ENCODE measurements around the gene AFG1L.

The AFG1L gene

DNA sequence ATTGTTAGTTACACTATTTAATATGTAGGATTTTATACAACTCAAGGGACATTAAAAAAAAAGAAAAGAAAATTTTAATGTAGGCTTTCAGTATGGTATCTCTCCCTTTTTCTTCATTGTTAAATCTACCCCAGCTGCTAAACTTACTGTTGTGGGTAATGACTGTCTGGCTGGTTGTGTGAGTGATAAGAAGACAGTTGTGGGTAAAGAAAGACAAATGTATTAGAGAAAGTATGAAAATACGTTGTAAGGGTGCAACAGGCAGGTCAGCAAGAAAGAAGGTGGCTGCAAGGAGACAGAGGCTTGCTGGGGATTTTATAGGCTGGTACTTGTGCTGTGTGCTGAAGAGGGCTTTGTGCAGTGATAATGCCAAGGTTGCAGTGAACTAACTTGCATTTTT lies 174.5 kb downstream of the AFG1L start:
- H3K9me3 ChIP-seq (ENCODE audit: control insufficient read depth, insufficient read depth, low read length) = no peaks in the 10 kb centered on the region
- H3K27me3 ChIP-seq (ENCODE audit: control insufficient read depth, insufficient read depth, low read length) = no peaks in the 10 kb centered on the region
- no peak overlapping the region for H3K4me3 ChIP-seq (ENCODE audit: low read depth, low read length)
- H3K9ac ChIP-seq (ENCODE audit: low read depth, low read length) = no peak overlapping the region
- peaks cover 3% of the 10 kb centered on the region for H3K4me1 ChIP-seq (ENCODE audit: control insufficient read depth, insufficient read depth, low read length)
- H3K36me3 ChIP-seq (ENCODE audit: control insufficient read depth, insufficient read depth, low read length) = no peaks in the 10 kb centered on the region

DNA sequence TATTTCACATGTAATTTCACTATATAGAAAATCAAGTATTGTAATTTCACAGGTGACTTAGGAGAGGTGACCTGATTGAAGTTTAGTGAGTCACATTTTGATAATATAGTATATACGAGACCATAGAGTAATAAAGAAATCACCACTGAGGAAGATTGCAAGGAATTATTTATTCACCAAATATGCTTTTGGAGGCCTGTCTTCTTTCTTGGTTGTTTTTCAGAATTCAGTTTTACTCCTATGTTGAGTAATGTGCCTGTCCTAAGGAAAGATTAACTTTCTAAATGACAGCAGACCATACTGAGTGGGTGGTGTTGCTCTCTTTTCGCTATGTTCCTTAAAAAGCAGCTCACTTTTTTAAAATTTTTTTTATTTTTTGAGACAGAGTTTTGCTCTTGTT lies 178.3 kb downstream of the AFG1L start:
- Histone ChIP-seq H3K4me3 (ENCODE audit: low read depth, low read length) (no peak overlapping the region), H3K9ac (ENCODE audit: low read depth, low read length) (no peak overlapping the region), H3K27me3 (ENCODE audit: control insufficient read depth, insufficient read depth, low read length) (no peaks in the 10 kb centered on the region), H3K36me3 (ENCODE audit: control insufficient read depth, insufficient read depth, low read length) (no peaks in the 10 kb centered on the region), H3K9me3 (ENCODE audit: control insufficient read depth, insufficient read depth, low read length) (no peaks in the 10 kb centered on the region), H3K4me1 (ENCODE audit: control insufficient read depth, insufficient read depth, low read length) (no peaks in the 10 kb centered on the region)

DNA sequence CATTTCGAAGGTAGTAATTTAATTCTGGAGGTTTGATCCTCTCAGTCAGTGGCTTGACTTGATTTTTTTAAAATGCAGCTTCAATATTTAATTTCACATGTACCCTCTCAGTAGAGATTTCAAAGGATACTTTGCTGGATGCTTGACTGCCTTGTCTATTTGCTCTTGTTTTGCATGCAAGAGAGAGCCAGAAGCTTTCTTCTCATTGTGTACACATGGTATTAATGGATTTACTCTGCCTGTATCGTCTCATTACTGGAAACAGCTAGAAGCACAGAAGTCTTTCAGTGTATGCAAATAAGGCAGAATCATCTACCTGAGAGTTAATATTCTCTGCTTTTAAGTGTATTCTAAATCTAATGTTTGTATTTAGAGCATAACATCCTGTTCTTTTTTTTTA lies 181.5 kb downstream of the AFG1L start:
- H3K9me3 ChIP-seq (ENCODE audit: control insufficient read depth, insufficient read depth, low read length) = no peaks in the 10 kb centered on the region
- no peaks in the 10 kb centered on the region for H3K4me1 ChIP-seq (ENCODE audit: control insufficient read depth, insufficient read depth, low read length)
- H3K27me3 ChIP-seq (ENCODE audit: control insufficient read depth, insufficient read depth, low read length) = no peaks in the 10 kb centered on the region
- H3K36me3 ChIP-seq (ENCODE audit: control insufficient read depth, insufficient read depth, low read length) = no peaks in the 10 kb centered on the region
- no peak overlapping the region for H3K4me3 ChIP-seq (ENCODE audit: low read depth, low read length)
- H3K9ac ChIP-seq (ENCODE audit: low read depth, low read length) = no peak overlapping the region

DNA sequence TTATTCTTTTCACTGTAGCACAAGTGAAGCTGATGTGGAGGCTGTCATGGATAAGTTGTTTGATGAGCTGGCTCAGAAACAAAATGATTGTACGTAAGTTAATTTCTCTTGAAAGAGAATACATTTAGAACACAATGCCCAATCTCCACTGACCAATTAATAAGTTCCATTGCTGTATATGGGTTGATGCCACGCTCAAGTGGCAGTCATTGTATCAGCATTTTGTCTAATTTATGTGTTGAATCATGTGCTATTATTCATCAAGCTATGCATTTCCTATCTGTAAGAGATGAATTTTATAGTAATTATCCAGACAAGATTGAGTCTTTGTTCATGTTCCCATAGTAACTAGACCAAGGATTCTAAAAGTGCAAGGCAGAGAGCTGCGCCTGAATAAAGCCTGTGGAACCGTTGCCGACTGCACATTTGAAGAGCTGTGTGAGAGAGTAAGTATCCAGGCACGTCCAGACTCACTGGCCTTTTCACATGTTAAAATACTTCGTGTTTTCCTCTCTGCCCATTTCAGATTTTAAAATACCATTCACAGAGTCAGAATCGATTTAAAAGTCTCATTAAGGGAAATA lies 182.1 kb downstream of the AFG1L start:
- H3K4me1 ChIP-seq (ENCODE audit: control insufficient read depth, insufficient read depth, low read length) = no peaks in the 10 kb centered on the region
- H3K27me3 ChIP-seq (ENCODE audit: control insufficient read depth, insufficient read depth, low read length) = no peaks in the 10 kb centered on the region
- no peak overlapping the region for H3K9ac ChIP-seq (ENCODE audit: low read depth, low read length)
- no peak overlapping the region for H3K4me3 ChIP-seq (ENCODE audit: low read depth, low read length)
- no peaks in the 10 kb centered on the region for H3K36me3 ChIP-seq (ENCODE audit: control insufficient read depth, insufficient read depth, low read length)
- no peaks in the 10 kb centered on the region for H3K9me3 ChIP-seq (ENCODE audit: control insufficient read depth, insufficient read depth, low read length)

DNA sequence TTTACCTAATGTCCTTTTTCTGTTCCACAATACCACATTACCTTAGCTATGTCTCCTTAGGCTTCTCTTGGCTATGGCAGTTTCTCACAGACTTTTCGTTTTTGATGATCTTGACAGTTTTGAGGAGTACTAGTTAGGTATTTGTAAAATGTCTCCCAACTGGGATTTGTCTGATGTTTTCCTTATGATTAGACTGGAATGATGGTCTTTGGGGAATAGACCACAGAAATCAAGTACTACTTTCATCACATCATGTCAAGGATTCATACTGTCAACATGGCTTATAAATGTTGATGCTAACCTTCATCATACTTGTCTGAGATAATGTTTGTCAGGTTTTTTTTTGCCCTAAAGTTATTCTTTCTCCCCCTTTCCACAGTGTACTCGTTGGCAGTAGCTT lies 187.7 kb downstream of the AFG1L start:
- Histone ChIP-seq H3K36me3 (ENCODE audit: control insufficient read depth, insufficient read depth, low read length) (no peaks in the 10 kb centered on the region), H3K4me1 (ENCODE audit: control insufficient read depth, insufficient read depth, low read length) (no peaks in the 10 kb centered on the region), H3K9me3 (ENCODE audit: control insufficient read depth, insufficient read depth, low read length) (no peaks in the 10 kb centered on the region), H3K27me3 (ENCODE audit: control insufficient read depth, insufficient read depth, low read length) (no peaks in the 10 kb centered on the region), H3K9ac (ENCODE audit: low read depth, low read length) (no peak overlapping the region), H3K4me3 (ENCODE audit: low read depth, low read length) (no peak overlapping the region)

DNA sequence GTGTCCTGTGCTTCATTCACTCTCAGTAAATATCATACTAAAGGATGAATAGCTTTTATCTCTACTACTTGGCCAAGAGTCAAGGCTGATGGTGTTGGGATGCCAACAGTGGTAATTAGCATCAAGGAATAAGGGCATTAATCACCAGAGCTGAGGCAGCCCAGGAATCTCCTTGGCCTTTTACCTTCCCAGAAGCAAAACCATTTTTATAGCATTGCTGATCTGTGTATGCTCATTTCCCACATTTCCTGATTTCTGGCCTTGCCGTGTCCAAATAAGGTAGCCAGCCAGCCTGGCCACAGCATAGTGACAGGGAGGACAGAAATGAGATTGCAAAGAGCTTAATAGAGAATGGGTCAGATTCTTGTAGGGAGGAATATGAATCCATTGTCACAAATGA lies 189.2 kb downstream of the AFG1L start:
- Histone ChIP-seq H3K9ac (ENCODE audit: low read depth, low read length) (no peak overlapping the region), H3K4me1 (ENCODE audit: control insufficient read depth, insufficient read depth, low read length) (no peaks in the 10 kb centered on the region), H3K27me3 (ENCODE audit: control insufficient read depth, insufficient read depth, low read length) (no peaks in the 10 kb centered on the region), H3K9me3 (ENCODE audit: control insufficient read depth, insufficient read depth, low read length) (no peaks in the 10 kb centered on the region), H3K4me3 (ENCODE audit: low read depth, low read length) (no peak overlapping the region), H3K36me3 (ENCODE audit: control insufficient read depth, insufficient read depth, low read length) (no peaks in the 10 kb centered on the region)

DNA sequence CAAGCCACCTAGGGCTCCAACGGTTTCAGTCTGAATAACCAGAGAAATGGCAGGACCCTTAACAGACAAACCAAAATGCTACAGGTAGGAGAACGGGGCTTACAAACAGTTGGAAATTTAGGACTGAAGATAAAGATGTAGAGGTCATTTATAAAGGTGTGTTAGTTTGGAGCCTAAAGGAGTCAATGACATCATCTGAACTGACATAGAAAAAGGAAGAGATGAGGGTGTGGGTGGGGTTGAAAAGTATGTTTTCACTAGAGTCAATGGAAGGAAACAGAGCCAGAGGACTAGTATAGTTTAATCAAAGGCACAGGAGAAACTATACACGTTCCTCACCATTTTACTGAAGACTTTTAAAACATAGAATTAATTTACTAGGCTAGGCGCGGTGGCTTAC lies 194.8 kb downstream of the AFG1L start:
- Histone ChIP-seq H3K9me3 (ENCODE audit: control insufficient read depth, insufficient read depth, low read length) (no peaks in the 10 kb centered on the region), H3K27me3 (ENCODE audit: control insufficient read depth, insufficient read depth, low read length) (no peaks in the 10 kb centered on the region), H3K4me1 (ENCODE audit: control insufficient read depth, insufficient read depth, low read length) (no peaks in the 10 kb centered on the region), H3K9ac (ENCODE audit: low read depth, low read length) (no peak overlapping the region), H3K4me3 (ENCODE audit: low read depth, low read length) (no peak overlapping the region), H3K36me3 (ENCODE audit: control insufficient read depth, insufficient read depth, low read length) (no peaks in the 10 kb centered on the region)

DNA sequence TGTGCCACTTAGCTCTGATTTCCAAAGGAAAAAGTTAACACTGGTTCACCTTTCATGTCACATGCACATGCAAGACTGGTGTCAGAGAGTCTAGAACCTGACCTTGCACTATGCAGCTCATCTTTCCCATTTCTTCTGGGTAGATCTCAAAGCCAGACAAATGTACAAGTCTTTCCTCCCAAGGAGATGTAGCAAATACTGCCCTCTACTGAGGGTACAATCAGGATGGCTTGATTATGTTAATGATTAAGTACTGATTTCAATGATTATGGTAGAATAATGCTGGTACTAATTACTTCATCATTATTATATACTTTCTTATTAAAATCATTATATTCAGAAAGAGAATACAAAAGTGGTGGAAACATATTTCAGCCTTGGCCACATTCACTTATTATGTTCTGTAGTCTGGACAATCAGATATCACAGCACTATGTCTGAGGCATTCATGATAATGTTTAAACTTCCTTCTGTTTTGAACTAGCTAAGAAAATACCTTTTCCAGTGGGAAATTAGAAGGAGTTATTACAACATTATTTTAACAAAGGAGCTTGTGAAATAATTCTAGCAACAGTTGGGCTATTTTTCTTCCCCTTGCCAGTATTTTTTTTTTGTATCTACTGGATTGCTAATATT lies 197.4 kb downstream of the AFG1L start:
- Histone ChIP-seq H3K9me3 (ENCODE audit: control insufficient read depth, insufficient read depth, low read length) (no peaks in the 10 kb centered on the region), H3K4me3 (ENCODE audit: low read depth, low read length) (no peak overlapping the region), H3K36me3 (ENCODE audit: control insufficient read depth, insufficient read depth, low read length) (no peaks in the 10 kb centered on the region), H3K4me1 (ENCODE audit: control insufficient read depth, insufficient read depth, low read length) (no peaks in the 10 kb centered on the region), H3K9ac (ENCODE audit: low read depth, low read length) (no peak overlapping the region), H3K27me3 (ENCODE audit: control insufficient read depth, insufficient read depth, low read length) (no peaks in the 10 kb centered on the region)

DNA sequence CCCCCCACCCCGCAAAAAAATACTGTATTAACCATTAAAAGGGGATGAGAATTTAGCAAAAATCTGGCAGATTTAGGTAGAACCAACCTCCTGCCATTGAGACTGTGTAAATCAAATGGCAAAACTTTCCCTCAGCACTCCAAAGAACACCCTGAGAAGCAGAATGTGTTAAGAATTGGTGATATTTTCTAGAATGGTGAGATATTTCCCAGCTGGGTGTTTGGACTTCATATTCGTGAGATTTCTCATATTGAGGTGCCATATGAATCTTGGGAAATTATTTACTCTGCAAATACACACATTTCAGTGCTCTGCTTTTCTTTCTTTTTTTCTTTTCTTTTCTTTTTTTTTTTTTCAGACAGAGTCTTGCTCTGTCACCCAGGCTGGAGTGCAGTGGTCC lies 199.6 kb downstream of the AFG1L start:
- Histone ChIP-seq H3K27me3 (ENCODE audit: control insufficient read depth, insufficient read depth, low read length) (no peaks in the 10 kb centered on the region), H3K4me3 (ENCODE audit: low read depth, low read length) (no peak overlapping the region), H3K9me3 (ENCODE audit: control insufficient read depth, insufficient read depth, low read length) (no peaks in the 10 kb centered on the region), H3K4me1 (ENCODE audit: control insufficient read depth, insufficient read depth, low read length) (no peaks in the 10 kb centered on the region), H3K36me3 (ENCODE audit: control insufficient read depth, insufficient read depth, low read length) (no peaks in the 10 kb centered on the region), H3K9ac (ENCODE audit: low read depth, low read length) (no peak overlapping the region)

DNA sequence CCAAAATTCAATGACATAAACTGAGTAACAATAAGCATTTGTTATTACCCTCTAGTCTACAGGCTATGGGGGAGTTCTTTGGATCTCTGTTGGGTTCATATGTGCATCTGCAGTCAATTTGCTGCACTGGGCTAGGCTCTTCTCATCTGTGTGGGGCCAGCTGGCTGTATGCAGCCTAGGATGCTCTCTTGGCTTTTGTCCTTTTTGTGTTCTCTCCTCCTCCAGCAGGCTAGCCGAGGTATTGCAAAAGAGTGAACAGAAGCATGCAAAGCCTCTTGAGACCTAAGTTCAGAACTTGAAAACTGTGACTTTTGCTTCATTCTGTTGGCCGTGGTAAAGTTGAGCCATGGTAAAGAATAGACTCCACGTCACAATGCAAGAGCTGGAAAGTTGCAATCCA lies 203.0 kb downstream of the AFG1L start:
- H3K36me3 ChIP-seq (ENCODE audit: control insufficient read depth, insufficient read depth, low read length) = no peaks in the 10 kb centered on the region

DNA sequence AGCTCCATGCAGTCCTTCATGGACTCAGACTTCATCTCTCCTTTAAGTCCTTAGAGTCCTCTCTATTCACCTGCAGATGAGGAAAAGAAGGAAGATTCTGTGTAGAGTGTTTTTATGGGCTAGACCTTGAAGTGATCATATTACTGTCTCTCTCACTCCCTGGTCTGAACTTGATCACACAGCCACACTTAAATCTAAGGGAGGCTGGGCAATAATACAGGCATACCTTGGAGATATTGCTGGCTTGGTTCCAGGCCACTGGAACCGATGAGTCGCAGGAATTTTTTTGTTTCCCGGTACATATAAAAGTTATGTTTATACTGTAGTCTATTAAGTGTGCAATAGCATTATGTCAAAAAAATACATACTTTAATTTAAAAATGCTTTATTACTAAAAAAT lies 206.7 kb downstream of the AFG1L start:
- Histone ChIP-seq H3K9me3 (ENCODE audit: control insufficient read depth, insufficient read depth, low read length) (no peaks in the 10 kb centered on the region), H3K9ac (ENCODE audit: low read depth, low read length) (no peak overlapping the region), H3K4me1 (ENCODE audit: control insufficient read depth, insufficient read depth, low read length) (no peaks in the 10 kb centered on the region), H3K27me3 (ENCODE audit: control insufficient read depth, insufficient read depth, low read length) (no peaks in the 10 kb centered on the region), H3K4me3 (ENCODE audit: low read depth, low read length) (no peak overlapping the region), H3K36me3 (ENCODE audit: control insufficient read depth, insufficient read depth, low read length) (no peaks in the 10 kb centered on the region)

More for the DNA sequence above, 203.0 kb downstream of the AFG1L start:
- no peaks in the 10 kb centered on the region for H3K4me1 ChIP-seq (ENCODE audit: control insufficient read depth, insufficient read depth, low read length)
- H3K4me3 ChIP-seq (ENCODE audit: low read depth, low read length) = no peak overlapping the region
- no peak overlapping the region for H3K9ac ChIP-seq (ENCODE audit: low read depth, low read length)
- no peaks in the 10 kb centered on the region for H3K9me3 ChIP-seq (ENCODE audit: control insufficient read depth, insufficient read depth, low read length)
- H3K27me3 ChIP-seq (ENCODE audit: control insufficient read depth, insufficient read depth, low read length) = no peaks in the 10 kb centered on the region

DNA sequence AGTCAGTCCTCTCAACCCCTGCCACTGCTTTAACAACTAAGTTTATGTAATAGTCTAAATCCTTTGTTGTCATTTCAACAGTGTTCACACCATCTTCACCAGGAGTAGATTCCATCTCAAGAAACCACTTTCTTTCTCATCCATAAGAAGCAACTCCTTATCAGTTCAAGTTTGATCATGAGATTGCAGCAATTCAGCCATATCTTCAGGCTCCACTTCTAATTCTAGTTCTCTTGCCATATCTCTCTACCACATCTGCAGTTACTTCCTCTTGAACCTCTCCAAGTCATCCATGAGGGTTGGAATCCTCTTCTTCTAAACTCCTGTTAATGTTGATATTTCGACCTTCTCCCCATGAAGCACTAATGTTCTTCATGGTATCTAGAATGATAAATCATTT lies 208.0 kb downstream of the AFG1L start:
- H3K27me3 ChIP-seq (ENCODE audit: control insufficient read depth, insufficient read depth, low read length) = no peaks in the 10 kb centered on the region
- H3K9me3 ChIP-seq (ENCODE audit: control insufficient read depth, insufficient read depth, low read length) = no peaks in the 10 kb centered on the region
- H3K9ac ChIP-seq (ENCODE audit: low read depth, low read length) = no peak overlapping the region
- no peaks in the 10 kb centered on the region for H3K4me1 ChIP-seq (ENCODE audit: control insufficient read depth, insufficient read depth, low read length)
- no peak overlapping the region for H3K4me3 ChIP-seq (ENCODE audit: low read depth, low read length)
- H3K36me3 ChIP-seq (ENCODE audit: control insufficient read depth, insufficient read depth, low read length) = no peaks in the 10 kb centered on the region

Data from iPS-15b (cell line).